Measurements from ENCODE around the gene KRT8. TPM values are rescaled to one million over a fixed set of nuclear protein-coding genes. Genes with fewer than 3 reads are reported as not detected.

Gene KRT8
- total RNA-seq, 1 experiment from 2014 or later = 1,655 TPM

DNA sequence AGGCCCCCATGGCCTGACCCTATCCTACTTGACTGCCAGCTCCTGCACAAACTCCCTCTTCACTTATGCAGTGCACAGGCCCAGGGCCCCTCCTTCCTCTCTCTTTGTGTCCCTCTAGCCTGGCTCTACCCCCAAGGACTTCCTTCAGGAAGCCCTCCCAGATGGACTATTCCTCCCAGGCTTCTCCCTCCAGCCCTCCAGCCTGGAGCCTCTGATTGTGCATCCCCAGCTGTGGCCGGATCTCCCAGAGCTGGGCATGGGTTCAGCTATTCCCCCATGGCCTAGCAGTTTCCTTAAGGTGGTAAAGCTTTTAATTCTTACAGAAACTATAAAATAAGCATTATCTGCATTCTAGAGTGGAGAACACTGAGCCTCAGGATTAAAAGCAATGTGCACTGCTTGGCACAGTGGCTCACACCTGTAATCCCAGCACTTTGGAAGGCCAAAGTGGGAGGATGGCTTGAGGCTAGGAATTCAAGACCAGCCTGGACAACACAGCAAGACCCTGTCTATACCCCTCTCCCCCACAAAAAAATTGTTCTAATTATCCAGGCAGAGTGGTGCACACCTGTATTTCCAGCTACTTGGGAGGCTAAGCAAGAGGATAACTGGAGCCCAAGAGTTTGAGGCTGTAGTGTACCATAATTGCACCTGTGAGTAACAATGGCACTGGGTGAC, 16.8 kb upstream of the KRT8 start (continued):
- TF ChIP-seq CEBPB (IDR thresholded peaks at IDR 0.05; ENCODE audit: low read depth) (no peak), POLR2A (IDR thresholded peaks at IDR 0.05; ENCODE audit: borderline replicate concordance, extremely low read depth, insufficient read depth, insufficient read length) (no peak), EZH2 (IDR thresholded peaks at IDR 0.05) (no peak), ZFX (IDR thresholded peaks at IDR 0.05) (no peak)
- TF ChIP-seq, protein P1, sequence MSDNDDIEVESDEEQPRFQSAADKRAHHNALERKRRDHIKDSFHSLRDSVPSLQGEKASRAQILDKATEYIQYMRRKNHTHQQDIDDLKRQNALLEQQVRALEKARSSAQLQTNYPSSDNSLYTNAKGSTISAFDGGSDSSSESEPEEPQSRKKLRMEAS (IDR thresholded peaks at IDR 0.05) = no peak

DNA sequence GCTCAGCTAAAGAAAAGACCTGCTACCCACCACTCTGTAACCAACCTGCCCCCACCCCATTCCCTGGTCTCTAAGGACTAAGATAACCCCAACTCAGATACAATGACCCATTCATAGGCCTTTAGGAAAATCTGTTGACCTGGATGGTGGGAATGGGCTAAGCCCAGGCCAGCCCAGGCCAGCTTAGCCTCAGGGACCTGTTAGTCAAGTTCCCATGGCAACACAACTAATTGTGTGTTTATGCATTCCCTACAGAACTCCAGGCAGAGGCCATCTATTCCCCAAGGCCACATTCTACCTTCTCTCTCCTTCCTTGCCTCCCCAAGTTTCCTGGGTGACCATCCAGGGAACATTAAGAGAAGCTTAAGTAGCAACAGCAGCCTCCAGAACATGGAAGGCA, 16.1 kb upstream of the KRT8 start:
- POLR2A ChIA-PET = interaction anchor here (0.9 to 14.5 kb wide), 3 partner anchors 15 to 26 kb away, joined by 3 to 262 read pairs (median 116); partner anchors contain the start of genes KRT18 and KRT8

More for the DNA sequence above, 16.1 kb upstream of the KRT8 start:
- Histone ChIP-seq H3K9me2 (ENCODE audit: insufficient read depth) (no peaks in the 10 kb centered on the region), H3K9ac (ENCODE audit: low read length) (no peak overlapping the region), H3K4me3 (replicated peaks in 1 of 2; ENCODE audit: low read depth in 1 of 2, low read length in 2 of 2) (no peak overlapping the region), H3K27me3 (ENCODE audit: insufficient read depth, low read length) (no peaks in the 10 kb centered on the region), H3K4me2 (ENCODE audit: low read length) (no peak overlapping the region), H3K27ac (ENCODE audit: low read depth, low read length) (no peak overlapping the region), H3K9me3 (ENCODE audit: control insufficient read depth in 1 of 2, insufficient read depth in 1 of 2, low read depth in 1 of 2, low read length in 2 of 2) (no peaks in the 10 kb centered on the region), H3K79me2 (ENCODE audit: insufficient read depth, low read length) (no peaks in the 10 kb centered on the region), H4K20me1 (ENCODE audit: insufficient read depth) (no peaks in the 10 kb centered on the region), H3K4me1 (ENCODE audit: control insufficient read depth in 1 of 2, insufficient read depth in 2 of 2, low read length in 2 of 2) (peaks cover 35 to 53% of the 10 kb centered on the region in 2 experiments), H3K36me3 (ENCODE audit: control insufficient read depth in 1 of 2, insufficient read depth in 2 of 2, low read length in 2 of 2) (no peaks in the 10 kb centered on the region), H2AFZ (ENCODE audit: low read depth, low read length, poor library complexity, severe bottlenecking) (no peak overlapping the region)
- ChIA-PET RAD21 (ENCODE audit: low non-redundant PET in 1 of 2, low total read pairs in 2 of 2, uncharacterized antibody in 2 of 2, unreplicated experiment in 2 of 2) (no interaction called here), CTCF (no interaction called here)
- intact Hi-C loops (cut with micrococcal nuclease) = no loop called here
- no peak for ATAC-seq
- DNase-seq (ENCODE audit: low read depth, low spot score) = no peak
- no TSS peak for BruUV-seq (replicated peaks)
- TF ChIP-seq, protein P2, sequence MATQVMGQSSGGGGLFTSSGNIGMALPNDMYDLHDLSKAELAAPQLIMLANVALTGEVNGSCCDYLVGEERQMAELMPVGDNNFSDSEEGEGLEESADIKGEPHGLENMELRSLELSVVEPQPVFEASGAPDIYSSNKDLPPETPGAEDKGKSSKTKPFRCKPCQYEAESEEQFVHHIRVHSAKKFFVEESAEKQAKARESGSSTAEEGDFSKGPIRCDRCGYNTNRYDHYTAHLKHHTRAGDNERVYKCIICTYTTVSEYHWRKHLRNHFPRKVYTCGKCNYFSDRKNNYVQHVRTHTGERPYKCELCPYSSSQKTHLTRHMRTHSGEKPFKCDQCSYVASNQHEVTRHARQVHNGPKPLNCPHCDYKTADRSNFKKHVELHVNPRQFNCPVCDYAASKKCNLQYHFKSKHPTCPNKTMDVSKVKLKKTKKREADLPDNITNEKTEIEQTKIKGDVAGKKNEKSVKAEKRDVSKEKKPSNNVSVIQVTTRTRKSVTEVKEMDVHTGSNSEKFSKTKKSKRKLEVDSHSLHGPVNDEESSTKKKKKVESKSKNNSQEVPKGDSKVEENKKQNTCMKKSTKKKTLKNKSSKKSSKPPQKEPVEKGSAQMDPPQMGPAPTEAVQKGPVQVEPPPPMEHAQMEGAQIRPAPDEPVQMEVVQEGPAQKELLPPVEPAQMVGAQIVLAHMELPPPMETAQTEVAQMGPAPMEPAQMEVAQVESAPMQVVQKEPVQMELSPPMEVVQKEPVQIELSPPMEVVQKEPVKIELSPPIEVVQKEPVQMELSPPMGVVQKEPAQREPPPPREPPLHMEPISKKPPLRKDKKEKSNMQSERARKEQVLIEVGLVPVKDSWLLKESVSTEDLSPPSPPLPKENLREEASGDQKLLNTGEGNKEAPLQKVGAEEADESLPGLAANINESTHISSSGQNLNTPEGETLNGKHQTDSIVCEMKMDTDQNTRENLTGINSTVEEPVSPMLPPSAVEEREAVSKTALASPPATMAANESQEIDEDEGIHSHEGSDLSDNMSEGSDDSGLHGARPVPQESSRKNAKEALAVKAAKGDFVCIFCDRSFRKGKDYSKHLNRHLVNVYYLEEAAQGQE (IDR thresholded peaks at IDR 0.05; ENCODE audit: low read depth) = no peak
- TF ChIP-seq JUND (IDR thresholded peaks at IDR 0.05) (no peak), EZH2phosphoT487 (IDR thresholded peaks at IDR 0.05; ENCODE audit: borderline replicate concordance) (no peak), ZFX (IDR thresholded peaks at IDR 0.05) (no peak), FOSL1 (IDR thresholded peaks at IDR 0.05; ENCODE audit: low read depth) (no peak), SRF (IDR thresholded peaks at IDR 0.05; ENCODE audit: low read depth) (no peak), EGR1 (IDR thresholded peaks at IDR 0.05; ENCODE audit: low read depth) (no peak), TCF7L2 (IDR thresholded peaks at IDR 0.05; ENCODE audit: borderline replicate concordance, extremely low read depth, insufficient read depth, insufficient read length) (no peak), POLR2A (IDR thresholded peaks at IDR 0.05; ENCODE audit: borderline replicate concordance, extremely low read depth, insufficient read depth, insufficient read length) (no peak), POLR2AphosphoS5 (IDR thresholded peaks at IDR 0.05; ENCODE audit: low read depth, low read length) (no peak), EZH2 (IDR thresholded peaks at IDR 0.05) (no peak), SP1 (IDR thresholded peaks at IDR 0.05; ENCODE audit: low read depth) (no peak)
- TF ChIP-seq, protein P3, sequence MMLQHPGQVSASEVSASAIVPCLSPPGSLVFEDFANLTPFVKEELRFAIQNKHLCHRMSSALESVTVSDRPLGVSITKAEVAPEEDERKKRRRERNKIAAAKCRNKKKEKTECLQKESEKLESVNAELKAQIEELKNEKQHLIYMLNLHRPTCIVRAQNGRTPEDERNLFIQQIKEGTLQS (IDR thresholded peaks at IDR 0.05) = no peak
- TF ChIP-seq, protein P4, sequence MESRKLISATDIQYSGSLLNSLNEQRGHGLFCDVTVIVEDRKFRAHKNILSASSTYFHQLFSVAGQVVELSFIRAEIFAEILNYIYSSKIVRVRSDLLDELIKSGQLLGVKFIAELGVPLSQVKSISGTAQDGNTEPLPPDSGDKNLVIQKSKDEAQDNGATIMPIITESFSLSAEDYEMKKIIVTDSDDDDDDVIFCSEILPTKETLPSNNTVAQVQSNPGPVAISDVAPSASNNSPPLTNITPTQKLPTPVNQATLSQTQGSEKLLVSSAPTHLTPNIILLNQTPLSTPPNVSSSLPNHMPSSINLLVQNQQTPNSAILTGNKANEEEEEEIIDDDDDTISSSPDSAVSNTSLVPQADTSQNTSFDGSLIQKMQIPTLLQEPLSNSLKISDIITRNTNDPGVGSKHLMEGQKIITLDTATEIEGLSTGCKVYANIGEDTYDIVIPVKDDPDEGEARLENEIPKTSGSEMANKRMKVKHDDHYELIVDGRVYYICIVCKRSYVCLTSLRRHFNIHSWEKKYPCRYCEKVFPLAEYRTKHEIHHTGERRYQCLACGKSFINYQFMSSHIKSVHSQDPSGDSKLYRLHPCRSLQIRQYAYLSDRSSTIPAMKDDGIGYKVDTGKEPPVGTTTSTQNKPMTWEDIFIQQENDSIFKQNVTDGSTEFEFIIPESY (IDR thresholded peaks at IDR 0.05; ENCODE audit: extremely low read depth, insufficient replicate concordance, low read length) = no peak
- TF ChIP-seq, protein P1 (IDR thresholded peaks at IDR 0.05) = no peak
